GM10266 (cell line): ENCODE measurements around the gene AGO3.
"Not testable (repeated sequence)": the region's sequence is repeated elsewhere in the genome, so short reads cannot be mapped to it uniquely, and the experiment has no call there.

Experiments used
- DNase-seq: peaks from one replicate; pipeline ENCODE4 v3.0.0; 2012; ENCODE audit errors: extremely low spot score
- TF ChIP-seq, protein P1 (sequence below): IDR thresholded peaks from 2 replicates; pipeline ENCODE4 v1.5.1; 2012; ENCODE audit warnings: mild to moderate bottlenecking, low read depth; ENCODE audit not compliant: control insufficient read depth, insufficient read depth; ENCODE audit errors: missing control alignments

The AGO3 gene

DNA sequence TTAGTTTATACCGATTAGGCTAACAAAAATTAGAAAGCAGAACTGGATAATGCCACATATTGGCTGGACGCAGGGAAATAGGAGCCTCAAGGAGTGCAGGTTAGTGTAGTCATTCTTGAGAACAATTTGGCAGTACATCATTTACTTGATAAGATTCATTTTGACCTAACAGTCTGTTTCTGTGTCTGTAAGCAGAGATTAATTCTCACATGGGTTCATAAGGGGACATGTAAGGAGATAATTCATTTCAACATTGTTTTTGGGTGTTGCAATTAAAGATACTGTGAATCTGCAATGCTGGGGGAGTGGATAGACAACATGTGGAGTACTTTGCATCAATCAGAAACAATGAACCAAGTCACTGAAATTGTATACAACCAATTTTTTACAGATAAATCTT, 32.0 kb downstream of the AGO3 start:
- TF ChIP-seq, protein P1, sequence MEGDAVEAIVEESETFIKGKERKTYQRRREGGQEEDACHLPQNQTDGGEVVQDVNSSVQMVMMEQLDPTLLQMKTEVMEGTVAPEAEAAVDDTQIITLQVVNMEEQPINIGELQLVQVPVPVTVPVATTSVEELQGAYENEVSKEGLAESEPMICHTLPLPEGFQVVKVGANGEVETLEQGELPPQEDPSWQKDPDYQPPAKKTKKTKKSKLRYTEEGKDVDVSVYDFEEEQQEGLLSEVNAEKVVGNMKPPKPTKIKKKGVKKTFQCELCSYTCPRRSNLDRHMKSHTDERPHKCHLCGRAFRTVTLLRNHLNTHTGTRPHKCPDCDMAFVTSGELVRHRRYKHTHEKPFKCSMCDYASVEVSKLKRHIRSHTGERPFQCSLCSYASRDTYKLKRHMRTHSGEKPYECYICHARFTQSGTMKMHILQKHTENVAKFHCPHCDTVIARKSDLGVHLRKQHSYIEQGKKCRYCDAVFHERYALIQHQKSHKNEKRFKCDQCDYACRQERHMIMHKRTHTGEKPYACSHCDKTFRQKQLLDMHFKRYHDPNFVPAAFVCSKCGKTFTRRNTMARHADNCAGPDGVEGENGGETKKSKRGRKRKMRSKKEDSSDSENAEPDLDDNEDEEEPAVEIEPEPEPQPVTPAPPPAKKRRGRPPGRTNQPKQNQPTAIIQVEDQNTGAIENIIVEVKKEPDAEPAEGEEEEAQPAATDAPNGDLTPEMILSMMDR, result no peak
- DNase-seq, result no peak

DNA sequence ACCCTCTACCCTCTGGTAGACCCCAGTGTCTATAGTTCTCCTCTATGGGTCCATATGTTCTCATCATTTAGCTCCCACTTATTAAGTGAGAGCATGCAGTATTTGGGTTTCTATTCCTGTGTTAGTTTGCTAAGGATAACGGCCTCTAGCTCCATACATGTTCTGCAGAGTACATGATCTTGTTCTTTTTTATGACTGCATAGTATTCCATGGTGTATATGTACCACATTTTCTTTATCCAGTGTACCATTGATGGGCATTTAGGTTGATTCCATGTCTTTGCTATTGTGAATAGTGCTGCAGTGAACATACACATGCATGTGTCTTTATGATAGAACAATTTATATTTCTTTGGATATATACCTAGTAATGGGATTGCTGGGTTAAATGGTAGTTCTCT, 33.4 kb downstream of the AGO3 start:
- DNase-seq, result not testable (repeated sequence)

DNA sequence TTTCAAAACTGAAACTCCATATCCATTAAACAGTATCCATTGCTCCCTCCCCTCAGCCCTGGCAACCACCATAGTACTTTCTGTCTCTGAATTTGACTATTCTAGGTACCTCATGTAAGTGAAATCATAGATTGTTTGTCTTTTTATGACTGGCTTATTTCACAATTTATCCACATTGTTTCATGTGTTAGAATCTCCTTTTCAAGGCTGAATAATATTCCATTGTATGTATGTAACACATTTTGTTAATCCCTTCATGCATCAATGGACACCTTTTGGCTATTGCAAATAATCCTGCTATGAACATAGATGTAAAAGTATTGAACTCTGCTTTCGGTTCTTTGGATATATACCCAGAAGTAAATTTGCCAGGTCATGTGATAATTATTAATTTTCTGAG, 37.5 kb downstream of the AGO3 start:
- TF ChIP-seq, protein P1, result no peak
- no peak for DNase-seq

DNA sequence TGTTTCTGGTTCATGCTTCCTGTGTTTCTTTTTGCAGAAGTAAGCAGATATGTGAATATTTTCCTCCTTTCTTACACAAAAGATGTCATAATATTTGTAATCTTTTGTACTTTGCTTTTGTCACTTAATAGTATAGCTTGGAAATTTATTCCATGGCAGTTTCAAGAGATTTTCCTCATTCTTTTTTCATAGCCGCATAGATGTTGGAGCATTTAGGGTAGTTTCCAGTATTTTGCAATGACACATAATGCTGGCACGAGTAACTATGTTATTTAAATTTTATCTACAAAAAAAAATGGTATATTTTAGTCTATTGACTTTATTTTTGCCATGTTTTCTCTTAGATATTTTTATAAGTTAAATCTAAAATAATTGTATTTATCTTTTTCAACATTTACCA, 40.7 kb downstream of the AGO3 start:
- TF ChIP-seq, protein P1, result no peak
- DNase-seq, result no peak

DNA sequence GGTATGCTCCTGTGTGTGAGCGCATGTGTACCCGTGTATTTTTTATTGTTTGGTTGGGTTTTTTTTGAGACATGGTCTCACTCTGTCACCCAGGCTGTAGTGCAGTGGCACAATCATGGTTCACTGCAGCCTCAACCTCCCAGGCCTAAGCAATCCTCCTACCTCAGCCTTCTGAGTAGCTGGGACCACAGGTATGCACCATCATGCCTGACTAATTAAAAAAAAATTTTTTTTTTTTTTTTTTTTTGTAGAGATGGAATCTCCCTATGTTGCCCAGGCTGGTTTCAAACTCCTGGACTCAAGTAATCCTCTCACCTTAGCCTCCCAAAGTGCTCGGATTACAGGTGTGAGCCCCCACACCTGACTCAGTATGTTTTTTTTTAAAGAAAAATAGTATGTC, 41.7 kb downstream of the AGO3 start:
- not testable (repeated sequence) for DNase-seq

DNA sequence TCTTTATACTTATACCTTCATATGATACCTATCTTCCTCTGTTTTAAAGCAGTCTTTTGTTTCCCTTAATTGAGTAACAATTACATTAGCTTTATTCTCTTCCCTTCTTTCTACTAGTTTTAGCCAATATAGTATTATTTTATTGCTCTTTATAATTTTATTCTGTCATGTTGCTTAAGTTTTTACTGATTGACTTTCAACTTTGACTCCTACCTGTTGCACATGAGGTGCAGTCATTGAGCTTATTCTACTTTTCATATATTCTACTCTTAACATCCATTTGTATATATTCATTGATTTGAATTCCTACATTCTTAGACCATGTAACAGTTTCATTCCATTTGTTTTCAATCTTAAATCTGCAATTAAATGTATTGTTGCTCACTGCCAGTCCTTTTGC, 49.2 kb downstream of the AGO3 start:
- no peak for DNase-seq
- TF ChIP-seq, protein P1, result no peak

DNA sequence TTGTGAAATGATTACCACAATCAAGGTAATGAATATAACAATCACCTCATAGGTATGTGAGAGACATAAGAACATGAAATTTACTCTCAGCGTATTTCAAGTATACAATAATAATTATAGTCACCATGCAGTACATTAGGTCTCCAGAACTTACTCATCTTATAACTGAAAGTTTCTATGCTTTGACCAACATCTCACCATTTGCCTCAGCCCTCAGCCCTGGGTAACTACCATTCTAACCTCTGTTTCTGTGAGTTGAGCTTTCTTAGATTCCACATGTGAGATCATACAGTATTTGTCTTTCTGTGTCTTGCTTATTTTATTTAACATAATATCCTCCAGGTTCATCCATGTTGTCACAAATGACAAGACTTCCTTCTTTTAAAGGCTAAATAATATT, 57.3 kb downstream of the AGO3 start:
- TF ChIP-seq, protein P1, result no peak
- DNase-seq, result no peak

DNA sequence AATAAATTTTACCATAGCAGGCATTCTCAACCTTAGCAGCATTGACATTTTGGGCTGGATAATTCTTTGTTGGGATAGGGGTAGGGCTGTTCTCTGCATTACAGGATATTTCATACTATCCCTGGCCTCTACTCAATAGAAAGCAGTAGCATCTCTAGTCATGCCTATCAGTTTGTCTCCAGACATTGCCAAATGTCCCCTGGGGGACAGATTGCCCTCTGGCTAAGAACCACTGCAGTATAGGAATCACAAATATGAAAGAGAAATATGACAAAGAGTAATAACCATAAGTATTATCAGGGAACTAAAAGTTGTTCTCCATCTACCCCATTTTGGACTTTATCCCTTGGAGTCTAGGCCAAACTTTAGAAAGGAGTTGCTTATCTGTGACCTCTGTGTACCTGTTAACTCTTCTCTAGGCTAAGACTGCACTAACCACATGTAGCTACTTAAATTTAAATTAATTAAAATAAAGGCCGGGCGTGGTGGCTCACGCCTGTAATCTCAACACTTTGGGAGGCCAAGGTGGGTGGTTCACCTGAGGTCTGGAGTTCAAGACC, 76.1 kb downstream of the AGO3 start:
- TF ChIP-seq, protein P1, result no peak
- DNase-seq, result no peak

DNA sequence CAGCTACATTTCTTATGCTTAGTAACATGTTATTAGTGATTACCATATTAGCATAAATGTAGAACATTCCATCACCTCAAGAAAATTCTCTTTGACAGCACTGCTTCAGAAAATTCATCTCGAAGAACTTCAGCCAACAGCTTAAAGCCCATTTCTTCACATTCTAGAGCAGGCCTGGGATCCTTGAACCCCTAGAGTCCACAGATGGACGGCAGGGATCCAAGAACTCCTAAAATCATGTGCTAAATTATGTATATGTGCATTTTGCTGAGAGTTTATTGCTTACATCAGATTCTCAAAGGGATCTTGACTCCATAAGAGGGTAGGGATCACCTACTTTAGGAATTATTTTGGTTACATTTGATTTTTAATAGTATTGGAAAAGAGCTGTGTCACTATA, 76.8 kb downstream of the AGO3 start:
- TF ChIP-seq, protein P1, result no peak
- no peak for DNase-seq
